ENCODE data around the gene SMC2. TPM values are rescaled to one million over a fixed set of nuclear protein-coding genes. Genes with fewer than 3 reads are reported as not detected.

SMC2 gene
- total RNA-seq, 4 donors from 2014 or later = 2.5 to 6.2 (median 4.6) TPM

GRCh38 chr9:104144336-104144735 is 50.2 kb downstream of the SMC2 start:
- Histone ChIP-seq H3K9me3 (no peaks in the 10 kb centered on the region), H3K36me3 (no peaks in the 10 kb centered on the region), H3K27ac (no peak overlapping the region), H3K27me3 (no peaks in the 10 kb centered on the region), H3K4me1 (no peaks in the 10 kb centered on the region), H3K4me3 (no peak overlapping the region)
- in situ Hi-C loops (cut with MboI; ENCODE audit: low sequenced_read_pairs in 4 of 4) (no loop called here), intact Hi-C loops (cut with DNase I; ENCODE audit: low total_unique reads) (no loop called here)
- no peak for TF ChIP-seq CTCF (IDR thresholded peaks at IDR 0.05 in 4 of 5, conservative IDR thresholded peaks at IDR 0.05 in 1 of 5)
- no peak for TF ChIP-seq POLR2A (IDR thresholded peaks at IDR 0.05)
- ATAC-seq = no peak
- DNase-seq = no peak

GRCh38 chr9:104173067-104173466 is 79.0 kb downstream of the SMC2 start:
- in situ Hi-C loops (cut with MboI; ENCODE audit: low sequenced_read_pairs in 4 of 4) (no loop called here), intact Hi-C loops (cut with DNase I; ENCODE audit: low total_unique reads) (no loop called here)
- no peaks in the 10 kb centered on the region for H3K27me3 ChIP-seq
- ATAC-seq (no peak), DNase-seq (no peak)
- H3K27ac ChIP-seq = no peak overlapping the region
- TF ChIP-seq CTCF (IDR thresholded peaks at IDR 0.05 in 4 of 5, conservative IDR thresholded peaks at IDR 0.05 in 1 of 5) (no peak), POLR2A (IDR thresholded peaks at IDR 0.05) (no peak)
- H3K36me3 ChIP-seq = no peaks in the 10 kb centered on the region
- no peak overlapping the region for H3K4me3 ChIP-seq
- no peaks in the 10 kb centered on the region for H3K4me1 ChIP-seq
- H3K9me3 ChIP-seq = no peaks in the 10 kb centered on the region

GRCh38 chr9:104177003-104177611 is 83.0 kb downstream of the SMC2 start:
- no peaks in the 10 kb centered on the region for H3K9me3 ChIP-seq
- ATAC-seq (no peak), DNase-seq (no peak)
- H3K4me3 ChIP-seq = no peak overlapping the region
- no peaks in the 10 kb centered on the region for H3K27me3 ChIP-seq
- TF ChIP-seq POLR2A (IDR thresholded peaks at IDR 0.05) (no peak), CTCF (IDR thresholded peaks at IDR 0.05 in 4 of 5, conservative IDR thresholded peaks at IDR 0.05 in 1 of 5) (peak in 1 of 5 experiments; percentile 26)
- no peaks in the 10 kb centered on the region for H3K4me1 ChIP-seq
- in situ Hi-C loops (cut with MboI; ENCODE audit: low sequenced_read_pairs in 4 of 4) (no loop called here), intact Hi-C loops (cut with DNase I; ENCODE audit: low total_unique reads) (no loop called here)
- H3K36me3 ChIP-seq = no peaks in the 10 kb centered on the region
- H3K27ac ChIP-seq = no peak overlapping the region

GRCh38 chr9:104177676-104178075 is 83.6 kb downstream of the SMC2 start:
- H3K27me3 ChIP-seq = no peaks in the 10 kb centered on the region
- intact Hi-C loops (cut with DNase I; ENCODE audit: low total_unique reads) (no loop called here), in situ Hi-C loops (cut with MboI; ENCODE audit: low sequenced_read_pairs in 4 of 4) (no loop called here)
- no peaks in the 10 kb centered on the region for H3K36me3 ChIP-seq
- DNase-seq (no peak), ATAC-seq (no peak)
- H3K4me1 ChIP-seq = no peaks in the 10 kb centered on the region
- no peak overlapping the region for H3K27ac ChIP-seq
- H3K9me3 ChIP-seq = no peaks in the 10 kb centered on the region
- no peak overlapping the region for H3K4me3 ChIP-seq
- TF ChIP-seq CTCF (IDR thresholded peaks at IDR 0.05 in 4 of 5, conservative IDR thresholded peaks at IDR 0.05 in 1 of 5) (no peak), POLR2A (IDR thresholded peaks at IDR 0.05) (no peak)
